SK-N-SH (cell line): ENCODE results near the gene A1CF. TPM values are rescaled to one million over a fixed set of nuclear protein-coding genes. Genes with fewer than 3 reads are reported as not detected.

ENCODE experiments used
- CTCF ChIA-PET: fragments of 300-600, 350-600 bp; formaldehyde crosslinking; extraction: SDS; loops from one replicate; lab custom pipeline; 2021; lab: Yijun Ruan, JAX
- POLR2A ChIA-PET: fragments of 350-600 bp; sonication (Branson Sonifier 250); formaldehyde crosslinking; extraction: SDS; loops from one replicate; lab custom pipeline; 2020; ENCODE audit warnings: antibody characterized with exemption, inconsistent platforms; lab: Yijun Ruan, JAX
- DNase-seq: peaks from one replicate; pipeline ENCODE4 v3.0.0; 2012
- H2AFZ ChIP-seq: fragments of 200-600 bp; sonication (generic); 2 replicates; pipeline ENCODE4 v1.8.1; 2016; ENCODE audit warnings: antibody characterized with exemption, mild to moderate bottlenecking, low read depth
- H3F3A ChIP-seq: fragments of 200-600 bp; sonication (generic); replicated peaks from 2 replicates; pipeline ENCODE3; 2016; ENCODE audit warnings: antibody characterized with exemption, mild to moderate bottlenecking; ENCODE audit not compliant: insufficient read depth
- H3K27ac ChIP-seq, 2 experiments: fragments of 200-500 bp in 1 of 2; fragments of 200-600 bp in 1 of 2; sonication (Bioruptor generic) in 1 of 2; sonication (generic), shearing (Covaris generic) in 1 of 2; 2 replicates each; pipeline versions ENCODE4 v1.5.1 to v1.6.1; 2014 to 2016; ENCODE audit warnings: low read depth in 2 of 2, inconsistent platforms in 1 of 2, low read length in 1 of 2, mild to moderate bottlenecking in 1 of 2, mixed read lengths in 1 of 2
- H3K27me3 ChIP-seq: fragments of 200-600 bp; sonication (generic), shearing (Covaris generic); 2 replicates; pipeline ENCODE4 v1.6.1; 2016; ENCODE audit warnings: mixed run types; ENCODE audit not compliant: insufficient read depth
- H3K36me3 ChIP-seq, 2 experiments: fragments of 200-500 bp in 1 of 2; fragments of 200-600 bp in 1 of 2; sonication (Bioruptor generic) in 1 of 2; sonication (generic) in 1 of 2; replicated peaks in 1 of 2; 2 replicates each; pipeline versions ENCODE3 to v1.5.1; 2014 to 2016; ENCODE audit warnings: low read length in 1 of 2, mild to moderate bottlenecking in 1 of 2; ENCODE audit not compliant: insufficient read depth in 2 of 2, control insufficient read depth in 1 of 2
- H3K4me1 ChIP-seq, 2 experiments: fragments of 200-500 bp in 1 of 2; fragments of 200-600 bp in 1 of 2; sonication (Bioruptor generic) in 1 of 2; sonication (generic), shearing (Covaris generic) in 1 of 2; 2 replicates each; pipeline versions ENCODE4 v1.5.1 to v1.6.1; 2014 to 2016; ENCODE audit warnings: low read depth in 1 of 2, low read length in 1 of 2, mixed run types in 1 of 2; ENCODE audit not compliant: insufficient read depth in 2 of 2, control insufficient read depth in 1 of 2
- H3K4me2 ChIP-seq: fragments of 200-600 bp; sonication (generic), shearing (Covaris generic); 2 replicates; pipeline ENCODE4 v1.6.1; 2017; ENCODE audit warnings: mixed run types
- H3K4me3 ChIP-seq, 2 experiments: fragments of 200-500 bp in 1 of 2; fragments of 200-600 bp in 1 of 2; sonication (Bioruptor generic) in 1 of 2; sonication (generic), shearing (Covaris generic) in 1 of 2; 2 replicates each; pipeline versions ENCODE4 v1.5.1 to v1.8.1; 2014 to 2016; ENCODE audit warnings: low read depth in 2 of 2, inconsistent platforms in 1 of 2, low read length in 1 of 2, mild to moderate bottlenecking in 1 of 2, mixed read lengths in 1 of 2, moderate library complexity in 1 of 2
- H3K79me2 ChIP-seq: fragments of 200-600 bp; sonication (generic); 2 replicates; pipeline ENCODE4 v1.8.1; 2017; ENCODE audit warnings: mild to moderate bottlenecking; ENCODE audit not compliant: insufficient read depth
- H3K9ac ChIP-seq: fragments of 200-600 bp; sonication (generic); 2 replicates; pipeline ENCODE4 v1.6.1; 2017; ENCODE audit warnings: mixed run types
- H3K9me2 ChIP-seq: fragments of 200-600 bp; sonication (generic); 2 replicates; pipeline ENCODE4 v1.6.1; 2017; ENCODE audit warnings: mixed run types
- H3K9me3 ChIP-seq: fragments of 200-600 bp; sonication (generic); 2 replicates; pipeline ENCODE4 v1.6.1; 2017; ENCODE audit warnings: mixed run types, mild to moderate bottlenecking, moderate library complexity
- H4K20me1 ChIP-seq: fragments of 200-600 bp; sonication (generic); 2 replicates; pipeline ENCODE4 v1.6.1; 2017; ENCODE audit warnings: mild to moderate bottlenecking, mixed run types; ENCODE audit not compliant: insufficient read depth
- CHD2 ChIP-seq: fragments of 150-350 bp; IDR thresholded peaks from 2 replicates; pipeline ENCODE4 v1.6.1; 2018; ENCODE audit warnings: low read length; ENCODE audit not compliant: partially characterized antibody
- CTCF ChIP-seq: fragments of 200-600 bp; sonication (generic); IDR thresholded peaks from 2 replicates; pipeline ENCODE4 v1.6.1; 2017; ENCODE audit warnings: antibody characterized with exemption, mild to moderate bottlenecking, moderate library complexity
- ELF1 ChIP-seq: IDR thresholded peaks from 2 replicates; pipeline ENCODE4 v1.4.0; 2012
- FOXM1 ChIP-seq: IDR thresholded peaks from 2 replicates; pipeline ENCODE4 v1.4.0; 2012; ENCODE audit warnings: low read depth, mild to moderate bottlenecking
- IRF3 ChIP-seq: fragments of 150-350 bp; IDR thresholded peaks from 2 replicates; pipeline ENCODE4 v1.6.1; 2016; ENCODE audit warnings: mild to moderate bottlenecking, low read depth, low read length
- MEF2A ChIP-seq: IDR thresholded peaks from 2 replicates; pipeline ENCODE4 v1.4.0; 2012; ENCODE audit warnings: low read depth, borderline replicate concordance
- NFIC ChIP-seq: IDR thresholded peaks from 2 replicates; pipeline ENCODE4 v1.4.0; 2012; ENCODE audit warnings: borderline replicate concordance
- NRF1 ChIP-seq: IDR thresholded peaks from 2 replicates; pipeline ENCODE4 v1.6.1; 2012; ENCODE audit warnings: low read depth, mild to moderate bottlenecking, low read length
- PBX3 ChIP-seq: IDR thresholded peaks from 2 replicates; pipeline ENCODE4; 2012
- RAD21 ChIP-seq: IDR thresholded peaks from 2 replicates; pipeline ENCODE4 v1.6.1; 2012; ENCODE audit warnings: mild to moderate bottlenecking, low read length
- REST ChIP-seq: IDR thresholded peaks from 2 replicates; pipeline ENCODE4 v1.6.1; 2012; ENCODE audit warnings: mild to moderate bottlenecking, low read depth, low read length, moderate library complexity
- RFX5 ChIP-seq: IDR thresholded peaks from 2 replicates; pipeline ENCODE4 v1.6.1; 2012; ENCODE audit warnings: mild to moderate bottlenecking, improper control_type of control experiment, low read length
- TAF1 ChIP-seq: IDR thresholded peaks from 2 replicates; pipeline ENCODE4 v1.6.1; 2012; ENCODE audit warnings: low read depth, mild to moderate bottlenecking, low read length, moderate library complexity, borderline replicate concordance
- TEAD4 ChIP-seq: IDR thresholded peaks from 2 replicates; pipeline ENCODE4 v1.4.0; 2012; ENCODE audit warnings: mild to moderate bottlenecking, borderline replicate concordance; ENCODE audit not compliant: insufficient read depth
- USF1 ChIP-seq: IDR thresholded peaks from 2 replicates; pipeline ENCODE4 v1.4.0; 2012; ENCODE audit warnings: low read depth, borderline replicate concordance
- USF2 ChIP-seq: fragments of 150-350 bp; IDR thresholded peaks from 2 replicates; pipeline ENCODE4 v1.6.1; 2017; ENCODE audit warnings: antibody characterized with exemption, low read length, low read depth, borderline replicate concordance
- ZBTB33 ChIP-seq: IDR thresholded peaks from 2 replicates; pipeline ENCODE4 v1.4.0; 2012; ENCODE audit warnings: low read depth, borderline replicate concordance
- WGBS: methylation state at CpG from one replicate; pipeline ENCODE4 v1.1.6; 2017; ENCODE audit warnings: low lambda C conversion rate; 5-methylcytosine and 5-hydroxymethylcytosine counted together
- polyA plus RNA-seq, 3 experiments: library from polyadenylated mRNA; depleted of rRNA; stranded (reverse); fragments of >200 nt; gene quantifications; 2 replicates each; pipeline ENCODE4 v1.2.3, GENCODE V29; 2012

A1CF gene
- polyA plus RNA-seq, 1 of the 3 experiments (the other 2 are of a cell fraction), result not detected

GRCh38 chr10:50894312-50894711 lies 8.9 kb upstream of the A1CF start (continued):
- no peak for TF ChIP-seq CTCF
- TF ChIP-seq MEF2A, result no peak
- no peak for TF ChIP-seq RFX5
- no peak for TF ChIP-seq USF2
- TF ChIP-seq ZBTB33, result no peak
- TF ChIP-seq NRF1, result no peak
- TF ChIP-seq CHD2, result no peak

GRCh38 chr10:50892467-50892866 lies 7.0 kb upstream of the A1CF start:
- POLR2A ChIA-PET, result no interaction called here
- 21% methylated on average over 2 of the region's 2 CpGs for WGBS

More at GRCh38 chr10:50892467-50892866, 7.0 kb upstream of the A1CF start:
- Histone ChIP-seq H3K4me1 (no peaks in the 10 kb centered on the region), H3K79me2 (no peaks in the 10 kb centered on the region), H4K20me1 (no peaks in the 10 kb centered on the region), H3K9ac (no peak overlapping the region), H2AFZ (no peak overlapping the region), H3K4me2 (no peak overlapping the region), H3K9me2 (no peaks in the 10 kb centered on the region), H3K4me3 (no peak overlapping the region), H3K27ac (no peak overlapping the region), H3K36me3 (no peaks in the 10 kb centered on the region), H3K27me3 (0 out of 2 replicates have a peak, but pooled peaks cover 7% of the 10 kb centered on the region), H3K9me3 (no peaks in the 10 kb centered on the region), H3F3A (peaks cover 4% of the 10 kb centered on the region)
- CTCF ChIA-PET, result interaction anchor here (1.5 to 1.8 kb wide), 2 partner anchors 41 to 104 kb away, joined by 4 to 8 read pairs; no protein-coding TSS in a partner anchor
- no peak for DNase-seq
- no peak for TF ChIP-seq MEF2A
- no peak for TF ChIP-seq FOXM1
- no peak for TF ChIP-seq IRF3
- no peak for TF ChIP-seq ELF1
- TF ChIP-seq PBX3, result no peak
- no peak for TF ChIP-seq RAD21
- TF ChIP-seq TEAD4, result no peak
- TF ChIP-seq NFIC, result no peak
- no peak for TF ChIP-seq TAF1
- TF ChIP-seq REST, result no peak
- TF ChIP-seq ZBTB33, result no peak
- TF ChIP-seq USF1, result no peak
- no peak for TF ChIP-seq CHD2
